IPS DF 19.7 (cell line): Measurements from ENCODE around the gene CRIM1.

ENCODE experiments used
- DNase-seq: peaks from one replicate; pipeline ENCODE4 v3.0.0-alpha.2; 2013; ENCODE audit warnings: low read depth, low spot score

The CRIM1 gene

GRCh38 chr2:36554531-36554930, 199.0 kb downstream of the CRIM1 start:
- no peak for DNase-seq

- DNase-seq, result no peak
These were observed 200.2 kb downstream of the CRIM1 start for GRCh38 chr2:36555789-36556188.

DNA sequence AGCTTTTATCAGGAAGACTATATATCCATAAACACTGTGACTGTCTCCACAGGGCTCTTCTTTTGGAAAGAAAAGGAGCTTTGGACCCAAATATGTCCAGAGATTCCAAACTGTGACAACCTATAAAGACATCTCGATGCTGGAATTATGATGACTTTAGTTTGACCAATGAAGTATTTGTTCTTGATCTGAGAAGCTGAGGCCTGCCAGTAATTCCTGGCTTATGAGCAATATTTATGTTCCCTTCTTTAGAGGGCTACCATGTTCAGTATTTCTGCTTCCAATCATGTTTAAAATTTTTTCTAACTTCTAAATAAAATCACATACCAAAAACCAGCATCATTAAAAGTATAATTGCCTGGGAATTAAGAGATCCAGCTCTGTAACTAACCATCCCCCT, 201.3 kb downstream of the CRIM1 start:
- DNase-seq, result no peak

- DNase-seq, result no peak
These were observed 203.8 kb downstream of the CRIM1 start for GRCh38 chr2:36559221-36559942.

DNA sequence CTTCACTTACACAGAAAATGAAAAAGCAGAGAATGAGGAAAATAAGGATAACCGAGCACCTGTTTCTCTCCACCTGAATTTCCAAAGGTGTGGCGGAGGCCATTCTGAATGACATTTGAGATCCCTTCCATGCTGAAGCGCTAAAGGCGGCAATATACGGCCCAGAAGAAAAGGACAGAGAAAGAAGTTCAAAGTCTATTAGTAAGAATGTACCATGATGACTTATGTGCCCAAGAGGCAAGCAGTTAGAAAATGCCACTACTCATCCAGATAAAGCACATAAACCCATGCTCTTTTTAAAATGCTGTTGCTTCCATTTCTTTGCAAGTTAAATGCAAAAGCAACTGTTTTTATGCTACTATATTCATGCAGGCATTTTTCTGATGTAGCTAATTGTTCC, 205.1 kb downstream of the CRIM1 start:
- DNase-seq, result no peak

DNA sequence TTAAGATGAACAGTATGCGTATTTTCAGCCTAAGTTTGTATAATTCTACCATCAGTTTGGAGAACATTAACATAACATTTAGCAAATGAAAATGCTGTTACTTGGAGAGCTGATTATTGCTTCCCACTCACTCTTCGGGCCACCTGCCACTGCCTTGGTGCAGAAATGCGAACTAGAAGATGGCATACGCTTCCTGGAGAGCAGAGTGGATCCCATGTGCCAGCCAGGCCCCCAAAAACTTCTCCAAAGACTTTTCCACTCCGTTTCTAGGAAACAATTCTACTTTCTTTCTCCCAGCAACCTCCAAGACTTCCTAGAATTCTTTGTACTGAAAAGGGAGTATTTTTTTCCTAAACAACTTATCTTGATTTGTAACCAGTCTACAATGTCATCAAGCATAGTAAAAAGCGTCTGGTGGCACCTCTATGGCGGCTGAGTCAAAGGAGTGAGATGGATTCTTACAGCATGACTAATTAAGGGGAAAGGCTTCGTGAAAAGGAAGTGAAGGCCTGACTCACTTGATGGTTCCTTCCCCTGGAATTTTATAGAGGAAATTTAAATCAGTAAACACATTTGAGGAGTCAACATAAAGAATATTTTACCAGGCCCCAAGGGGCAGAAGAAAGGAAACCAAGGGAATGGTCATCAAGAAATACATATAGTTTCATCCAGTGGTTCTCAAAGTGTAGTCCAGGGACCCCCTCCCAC, 205.8 kb downstream of the CRIM1 start:
- DNase-seq, result no peak

GRCh38 chr2:36562240-36562639, 206.7 kb downstream of the CRIM1 start:
- DNase-seq, result no peak

DNA sequence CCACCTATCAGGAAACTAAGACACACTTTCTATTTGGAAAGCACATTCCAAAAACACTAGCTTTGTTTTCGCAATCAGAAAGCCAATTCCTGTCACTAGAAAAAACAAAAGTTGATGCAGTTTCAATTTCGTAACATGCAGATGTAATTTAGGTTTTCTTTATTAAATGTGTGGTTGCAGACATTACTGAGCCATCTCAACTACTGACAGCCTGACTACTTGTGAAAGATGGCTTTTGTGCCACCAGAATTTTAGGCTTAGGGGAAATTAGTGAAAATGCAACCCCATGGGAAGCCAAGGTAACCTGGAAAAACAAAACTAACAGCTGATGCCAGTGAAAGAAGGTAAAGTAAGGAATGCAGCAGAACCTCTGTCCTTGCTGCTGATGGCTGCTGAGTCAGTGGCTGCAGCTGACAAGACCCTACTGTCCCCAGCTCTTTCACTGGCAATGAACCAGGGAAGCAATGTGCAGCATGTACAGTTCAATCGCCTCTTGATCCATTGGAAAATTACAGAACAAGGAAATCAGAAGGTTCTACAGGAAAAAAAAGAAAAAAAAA, 207.5 kb downstream of the CRIM1 start:
- no peak for DNase-seq

DNA sequence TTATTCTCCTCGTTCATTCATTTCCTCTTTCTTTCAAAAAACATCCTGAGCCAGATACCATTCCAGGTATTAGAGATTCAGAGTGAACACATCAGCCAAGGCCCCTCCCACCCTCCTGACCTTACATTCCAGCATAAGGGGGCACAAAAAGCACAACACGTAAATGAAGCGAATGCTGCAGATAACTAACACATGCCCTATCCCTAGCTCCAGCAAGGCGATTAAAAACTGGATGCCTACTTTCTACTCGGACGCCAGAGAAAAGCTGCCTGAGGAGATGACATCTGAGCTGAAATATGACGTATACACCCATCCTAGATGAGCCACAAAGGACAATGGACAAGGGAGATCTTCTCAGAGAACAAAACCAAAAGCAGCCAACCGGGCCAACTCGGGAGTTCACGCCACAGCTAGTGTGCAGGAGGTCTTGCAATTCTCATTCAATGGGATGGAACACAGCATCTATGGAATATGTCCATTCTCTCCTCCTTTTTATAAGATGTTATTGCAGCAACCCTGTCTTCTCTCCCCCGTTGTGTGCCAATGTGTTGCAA, 208.9 kb downstream of the CRIM1 start:
- no peak for DNase-seq

GRCh38 chr2:36565712-36566111, 210.1 kb downstream of the CRIM1 start:
- no peak for DNase-seq

- no peak for DNase-seq
These were observed 211.3 kb downstream of the CRIM1 start for GRCh38 chr2:36566887-36567286.

- DNase-seq, result no peak
These were observed 212.3 kb downstream of the CRIM1 start for GRCh38 chr2:36567711-36568408.

DNA sequence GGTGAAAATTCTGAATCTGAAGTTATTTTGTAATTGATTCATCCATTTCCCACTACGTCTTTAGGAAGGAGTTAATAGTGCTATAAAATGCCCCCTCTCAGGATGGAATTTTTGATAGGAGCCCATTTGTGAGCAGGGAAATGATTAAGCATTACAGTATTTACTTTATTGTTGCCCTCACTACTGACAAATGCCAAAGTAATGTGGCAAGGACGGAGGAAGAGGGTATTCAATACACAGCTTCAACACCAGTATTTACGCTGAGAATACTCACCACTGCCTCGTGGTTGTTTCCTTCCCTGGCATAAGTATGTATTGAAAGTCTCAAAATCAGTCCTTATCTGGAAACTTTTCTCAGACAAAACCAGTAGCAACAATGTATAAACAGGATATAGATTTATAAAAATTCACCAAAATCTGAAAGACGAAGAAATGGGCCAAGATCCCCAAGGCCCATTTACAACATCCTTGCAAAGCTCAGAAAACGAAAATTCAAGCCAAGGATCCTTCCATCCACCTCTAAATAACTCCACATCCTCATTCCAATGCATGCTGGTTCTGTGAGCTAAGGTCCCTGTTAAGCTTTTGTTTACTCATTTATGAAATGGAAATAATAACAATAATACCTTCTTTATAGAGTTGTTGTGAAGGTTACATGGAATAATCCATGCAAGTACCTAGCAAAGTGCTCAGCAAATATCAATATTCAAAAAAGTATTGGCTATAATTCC, 213.1 kb downstream of the CRIM1 start:
- no peak for DNase-seq

GRCh38 chr2:36569267-36569856, 213.8 kb downstream of the CRIM1 start:
- no peak for DNase-seq

DNA sequence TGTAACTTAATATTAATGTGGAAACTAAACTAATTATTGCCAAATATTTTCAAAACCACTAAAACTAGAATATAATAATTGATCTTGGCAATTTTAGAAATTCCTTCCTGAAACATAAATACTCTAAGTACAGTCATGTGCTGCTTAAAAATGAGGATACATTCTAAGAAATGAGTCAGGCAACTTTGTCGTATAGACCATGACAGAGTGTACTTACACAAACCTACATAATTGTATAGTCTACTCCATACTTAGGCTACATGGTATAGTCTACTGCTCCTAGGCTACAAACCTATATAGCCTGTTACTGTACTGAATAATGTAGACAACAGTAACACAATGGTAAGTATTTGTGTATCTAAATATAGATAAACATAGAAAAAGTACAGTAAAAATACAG, 214.8 kb downstream of the CRIM1 start:
- DNase-seq, result no peak

DNA sequence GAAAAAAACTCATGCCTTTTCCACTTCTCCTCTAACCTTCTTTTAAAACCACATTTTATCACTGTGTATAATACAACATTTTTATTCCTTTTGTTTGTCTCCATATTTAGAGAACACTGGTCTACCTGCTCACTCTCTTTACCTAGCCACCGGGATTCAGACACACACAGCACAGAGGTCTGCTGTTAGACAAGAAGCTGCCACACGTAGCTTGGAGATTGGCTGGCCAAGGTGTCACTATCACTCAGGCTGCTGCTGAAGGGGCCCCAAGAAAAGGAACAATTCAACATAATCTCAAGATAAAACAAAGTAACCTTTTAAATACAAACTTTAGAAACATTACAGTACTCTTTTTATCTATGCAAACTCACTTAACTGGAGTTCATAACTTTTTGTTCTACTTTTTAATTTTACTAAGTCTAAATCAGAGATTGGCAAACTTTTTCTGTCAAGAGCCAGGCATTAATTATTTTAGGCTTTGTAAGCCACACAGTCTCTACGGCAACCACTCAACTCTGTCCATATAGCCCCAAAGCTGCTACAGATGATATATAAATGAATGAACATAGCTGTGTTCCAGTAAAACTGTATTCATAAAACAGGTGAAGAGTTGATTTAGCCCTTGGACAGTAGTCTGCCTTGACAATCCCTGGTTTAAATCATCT, 216.6 kb downstream of the CRIM1 start:
- no peak for DNase-seq

DNA sequence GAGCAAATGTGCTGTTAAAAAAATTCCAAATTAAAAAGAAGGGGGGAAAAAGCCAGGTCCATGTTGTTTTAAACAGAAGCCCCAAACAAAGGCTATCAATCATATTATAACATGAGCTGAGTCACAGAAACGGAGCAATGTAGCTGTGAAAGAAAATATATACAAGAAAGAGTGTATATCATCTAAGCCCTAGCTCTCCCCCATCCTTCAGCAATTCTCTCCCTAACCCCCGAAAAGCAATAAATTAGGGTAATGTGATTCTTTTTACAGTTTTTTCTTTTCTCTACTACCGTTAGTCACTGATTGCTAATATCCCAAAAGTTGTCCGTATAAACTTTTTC, 217.1 kb downstream of the CRIM1 start:
- DNase-seq, result no peak

DNA sequence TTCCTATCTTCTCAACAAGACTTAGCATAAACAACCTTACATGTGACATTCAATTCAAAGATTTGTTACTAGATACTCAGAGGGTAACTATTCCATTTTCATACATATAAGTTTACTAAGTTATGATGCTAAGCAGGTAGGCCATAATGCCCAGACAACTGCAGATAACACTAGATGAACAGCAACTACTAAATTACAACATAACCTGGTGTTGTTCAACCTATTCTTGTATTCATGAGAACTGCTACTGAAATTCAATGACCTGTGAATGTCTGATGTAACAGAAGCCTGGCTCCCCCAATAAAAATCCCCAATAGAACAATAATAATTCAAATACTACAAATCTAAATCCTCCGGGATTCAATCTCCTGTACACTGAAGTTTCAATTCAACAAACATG, 217.6 kb downstream of the CRIM1 start:
- DNase-seq, result no peak

DNA sequence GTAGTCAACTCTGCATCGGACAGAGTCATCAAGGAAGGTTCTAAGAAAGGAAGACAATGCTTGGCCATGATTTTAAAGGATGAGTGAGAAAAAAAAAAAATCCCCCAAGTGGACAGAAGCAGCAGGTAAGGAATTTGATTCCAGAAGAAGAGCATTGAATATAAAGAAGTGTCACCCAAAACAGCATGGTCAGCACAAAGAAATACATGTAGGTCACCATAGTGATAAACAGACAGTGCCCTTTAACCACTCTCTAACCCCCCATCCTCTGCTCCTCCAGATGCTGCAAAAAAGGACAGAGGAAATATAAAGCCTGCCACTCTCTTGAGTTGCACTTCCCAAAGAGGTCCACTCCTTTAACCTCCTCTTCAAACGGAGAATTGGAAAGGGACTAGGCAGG, 219.0 kb downstream of the CRIM1 start:
- DNase-seq, result no peak

DNA sequence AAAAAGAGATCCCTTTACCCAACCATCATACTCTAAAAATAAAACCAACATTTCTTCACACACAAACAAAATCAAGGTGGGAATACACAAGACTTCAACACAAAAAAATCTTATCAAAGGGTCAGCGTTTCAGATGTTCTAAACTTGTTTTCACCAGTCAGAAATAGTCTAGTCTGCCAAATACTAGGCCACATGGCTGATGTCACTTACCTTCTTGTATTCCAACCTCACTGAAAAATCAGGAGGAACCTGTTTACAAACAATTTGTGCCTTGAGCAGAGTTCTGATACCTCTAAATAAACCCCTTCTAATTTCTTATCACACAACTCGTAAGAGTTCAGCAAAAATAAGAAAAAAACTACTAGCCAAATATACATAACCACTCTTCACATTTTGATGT, 222.3 kb downstream of the CRIM1 start:
- no peak for DNase-seq
